Coronary artery (tissue), 2 donors: Measurements from ENCODE around the gene TSNAXIP1.

Experiments used
- DNase-seq: peaks from one replicate; pipeline ENCODE4 v3.0.0-alpha.2; 2017; ENCODE audit warnings: low spot score
- H3K27ac ChIP-seq, 2 donors: fragments of 200-600 bp; sonication (generic); one replicate each; pipeline ENCODE4 v1.5.1; 2016 to 2019
- H3K4me3 ChIP-seq: fragments of 200-600 bp; sonication (generic); 2 replicates; pipeline ENCODE4 v1.5.1; 2016; ENCODE audit warnings: mild to moderate bottlenecking, moderate library complexity
- TF ChIP-seq, protein P1 (sequence below): fragments of 200-600 bp; sonication (generic); IDR thresholded peaks from one replicate; pipeline ENCODE4 v1.5.1; 2019; ENCODE audit warnings: antibody characterized with exemption

The TSNAXIP1 gene

DNA sequence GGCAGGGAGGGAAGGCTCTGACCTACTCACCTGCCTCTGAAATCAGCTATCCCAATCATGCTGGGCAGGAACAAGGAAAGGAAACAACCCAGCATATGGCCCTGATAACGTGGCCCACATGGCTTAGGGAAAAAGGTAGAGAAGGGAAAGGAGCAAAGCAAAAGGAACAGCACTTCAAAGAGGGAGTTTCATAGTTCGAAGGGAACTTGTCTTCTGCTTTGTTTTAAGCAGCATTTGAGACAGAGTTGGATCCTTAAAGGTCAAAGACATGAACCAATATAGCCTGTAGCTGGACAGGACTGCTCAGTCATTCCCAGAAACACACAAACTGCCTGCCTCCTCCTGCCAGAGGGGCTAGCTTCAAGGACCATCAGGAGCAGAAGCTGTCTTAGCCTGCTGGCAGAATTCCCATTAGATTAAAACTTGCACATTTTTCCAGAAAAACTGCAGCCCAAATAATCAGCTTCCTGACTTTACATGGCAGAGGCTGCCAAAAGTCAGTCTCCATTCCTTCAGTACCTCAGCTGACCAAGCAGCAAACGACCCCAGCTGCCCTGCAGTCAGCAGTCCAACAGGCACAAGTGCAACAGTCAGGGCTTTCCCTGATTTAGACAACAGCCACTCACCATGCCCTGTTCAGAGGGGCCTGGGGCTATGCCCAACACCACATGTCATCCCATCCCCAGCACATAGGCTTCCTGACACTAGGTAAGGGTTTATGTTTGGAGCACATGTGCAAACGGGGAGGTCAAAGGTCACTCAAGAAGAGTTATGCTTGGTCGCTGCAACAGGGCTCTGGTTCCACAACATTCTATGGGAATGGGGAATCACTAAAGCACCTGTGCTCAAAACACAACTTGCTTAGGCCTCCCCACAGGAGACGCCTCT is 32.9 kb upstream of the TSNAXIP1 start:
- Histone ChIP-seq H3K4me3 (no peak overlapping the region), H3K27ac (peak overlapping the region; percentile 6 to 45)
- no peak for DNase-seq
- TF ChIP-seq, protein P1, sequence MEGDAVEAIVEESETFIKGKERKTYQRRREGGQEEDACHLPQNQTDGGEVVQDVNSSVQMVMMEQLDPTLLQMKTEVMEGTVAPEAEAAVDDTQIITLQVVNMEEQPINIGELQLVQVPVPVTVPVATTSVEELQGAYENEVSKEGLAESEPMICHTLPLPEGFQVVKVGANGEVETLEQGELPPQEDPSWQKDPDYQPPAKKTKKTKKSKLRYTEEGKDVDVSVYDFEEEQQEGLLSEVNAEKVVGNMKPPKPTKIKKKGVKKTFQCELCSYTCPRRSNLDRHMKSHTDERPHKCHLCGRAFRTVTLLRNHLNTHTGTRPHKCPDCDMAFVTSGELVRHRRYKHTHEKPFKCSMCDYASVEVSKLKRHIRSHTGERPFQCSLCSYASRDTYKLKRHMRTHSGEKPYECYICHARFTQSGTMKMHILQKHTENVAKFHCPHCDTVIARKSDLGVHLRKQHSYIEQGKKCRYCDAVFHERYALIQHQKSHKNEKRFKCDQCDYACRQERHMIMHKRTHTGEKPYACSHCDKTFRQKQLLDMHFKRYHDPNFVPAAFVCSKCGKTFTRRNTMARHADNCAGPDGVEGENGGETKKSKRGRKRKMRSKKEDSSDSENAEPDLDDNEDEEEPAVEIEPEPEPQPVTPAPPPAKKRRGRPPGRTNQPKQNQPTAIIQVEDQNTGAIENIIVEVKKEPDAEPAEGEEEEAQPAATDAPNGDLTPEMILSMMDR = no peak

DNA sequence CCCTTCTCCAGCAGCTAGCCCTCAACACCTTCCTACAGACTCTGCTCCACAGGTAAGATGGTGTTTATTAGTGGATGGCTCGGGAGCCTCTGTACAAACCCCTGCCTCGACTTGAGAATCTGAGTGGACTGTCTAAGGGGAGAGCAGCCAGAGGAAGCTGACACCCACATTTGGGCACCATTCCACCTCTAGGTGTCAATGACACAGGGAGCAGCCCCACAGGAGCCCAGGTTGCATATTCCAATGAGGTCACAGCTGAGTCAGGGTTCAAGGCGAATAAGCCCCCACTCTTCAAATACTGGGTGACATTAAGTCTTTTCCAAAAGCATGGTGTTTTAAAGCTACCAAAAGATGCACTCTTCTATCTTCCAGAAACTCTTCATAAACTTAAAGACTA is 32.2 kb upstream of the TSNAXIP1 start:
- Histone ChIP-seq H3K27ac (no peak overlapping the region), H3K4me3 (no peak overlapping the region)
- TF ChIP-seq, protein P1 = no peak
- no peak for DNase-seq

DNA sequence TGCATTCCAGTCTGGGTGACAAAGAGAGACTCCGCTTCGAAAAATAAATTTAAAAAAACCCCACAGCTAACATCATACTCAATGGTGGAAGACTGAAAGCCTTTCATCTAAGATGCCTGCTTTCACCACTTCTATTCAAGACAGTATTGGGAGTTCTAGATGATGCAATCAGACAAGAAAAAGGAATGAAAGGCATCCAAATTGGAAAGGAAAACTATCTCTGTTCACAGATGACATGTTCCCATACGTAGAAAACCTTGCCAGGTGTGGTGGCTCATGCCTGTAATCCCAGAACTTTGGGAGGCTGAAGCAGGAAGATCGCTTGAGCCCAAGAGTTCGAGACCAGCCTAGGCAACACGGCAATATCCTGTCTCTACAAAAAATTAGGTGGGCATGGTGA is 31.4 kb upstream of the TSNAXIP1 start:
- no peak overlapping the region for H3K4me3 ChIP-seq
- TF ChIP-seq, protein P1 = no peak
- no peak overlapping the region for H3K27ac ChIP-seq
- DNase-seq = no peak

DNA sequence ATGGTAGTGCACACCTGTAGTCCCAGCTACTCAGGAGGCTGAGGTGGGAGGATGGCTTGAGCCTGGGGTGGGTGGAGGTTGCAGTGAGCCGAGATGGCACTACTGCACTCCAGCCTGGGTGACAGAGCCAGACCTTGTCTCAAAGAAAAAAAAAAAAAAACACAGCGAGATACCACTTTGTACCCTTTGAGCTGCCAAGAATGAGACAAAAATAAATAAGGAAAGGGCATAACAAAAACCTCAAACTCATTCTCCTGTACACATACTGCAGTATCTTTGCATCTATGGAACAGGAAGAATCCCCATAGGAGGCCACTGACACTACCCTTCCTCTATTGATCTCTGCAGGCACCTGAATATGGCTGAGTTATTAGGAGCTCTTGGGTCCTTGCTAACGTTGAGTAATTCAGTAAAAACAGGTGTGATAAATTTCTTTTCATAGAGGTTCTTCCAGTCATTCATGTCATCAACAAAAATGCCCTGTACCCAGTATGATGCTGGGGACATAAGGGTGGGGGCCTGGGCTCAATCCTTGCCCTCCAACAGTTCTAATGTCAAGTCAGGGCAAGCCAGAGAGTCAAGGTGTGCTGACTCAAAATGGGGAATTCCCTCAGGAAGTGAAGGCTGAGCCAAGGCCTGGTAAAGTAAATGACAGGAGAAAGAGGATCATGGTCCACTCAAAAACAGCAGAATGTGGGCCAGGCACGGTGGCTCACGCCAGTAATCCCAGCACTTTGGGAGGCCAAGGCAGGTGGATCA is 27.3 kb upstream of the TSNAXIP1 start:
- Histone ChIP-seq H3K4me3 (no peak overlapping the region), H3K27ac (no peak overlapping the region)
- DNase-seq = no peak
- TF ChIP-seq, protein P1 = no peak

DNA sequence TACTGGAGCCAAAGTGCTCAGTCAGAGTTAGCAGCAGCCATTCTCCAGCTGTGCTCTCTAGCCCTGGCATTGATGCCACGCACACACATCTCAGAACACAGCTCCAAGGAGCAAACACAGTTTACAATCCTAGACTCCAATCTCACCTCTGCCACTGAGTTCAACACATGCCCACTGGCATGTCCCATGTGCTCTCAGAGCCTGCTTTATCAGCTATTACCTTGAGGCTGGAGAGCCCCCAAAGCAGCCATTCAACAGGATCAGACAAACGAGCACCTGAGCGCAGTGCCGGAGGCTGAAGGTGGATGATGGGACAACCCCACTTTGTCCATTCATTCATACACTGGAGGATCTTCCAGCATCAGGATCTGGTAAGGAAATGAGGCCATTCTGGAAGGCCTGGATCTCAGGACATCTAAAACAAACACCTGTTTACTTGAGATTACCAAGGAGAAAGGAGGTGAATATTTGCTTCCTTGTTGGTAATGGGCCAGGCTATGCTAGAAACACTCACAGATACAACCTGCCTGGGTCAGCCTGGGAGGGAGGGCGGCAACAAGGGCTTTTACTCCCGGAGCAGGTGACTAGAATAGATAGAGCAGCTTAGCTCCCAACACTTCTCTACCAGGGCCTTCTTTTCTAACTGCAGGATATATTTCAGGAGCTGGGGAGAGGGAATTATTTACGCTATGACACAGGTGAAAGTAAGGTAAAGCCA is 25.7 kb upstream of the TSNAXIP1 start:
- H3K27ac ChIP-seq = no peak overlapping the region
- DNase-seq = no peak

DNA sequence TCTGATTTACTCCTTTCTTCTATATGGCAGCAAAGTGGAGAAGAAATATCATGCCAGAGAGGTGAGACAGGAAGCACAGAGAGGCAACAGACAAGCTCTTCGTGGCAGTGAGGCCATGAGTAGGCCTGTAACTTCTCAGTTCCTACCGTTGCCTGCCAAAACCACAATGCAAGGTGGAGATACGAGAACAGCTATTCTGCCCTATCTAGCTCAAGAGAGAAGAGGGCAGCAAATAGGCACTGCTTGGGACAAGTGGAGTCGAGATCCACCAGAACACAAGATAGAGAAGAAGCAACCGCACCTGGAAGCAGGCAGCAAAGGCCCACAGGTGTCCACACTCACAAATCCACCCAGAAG is 25.1 kb upstream of the TSNAXIP1 start:
- Histone ChIP-seq H3K27ac (no peak overlapping the region), H3K4me3 (no peak overlapping the region)
- no peak for DNase-seq
- TF ChIP-seq, protein P1 = no peak

More for the DNA sequence above, 25.7 kb upstream of the TSNAXIP1 start:
- H3K4me3 ChIP-seq = no peak overlapping the region
- TF ChIP-seq, protein P1 = no peak
